Measurements from ENCODE around the gene ACVR1B.

ACVR1B gene

DNA sequence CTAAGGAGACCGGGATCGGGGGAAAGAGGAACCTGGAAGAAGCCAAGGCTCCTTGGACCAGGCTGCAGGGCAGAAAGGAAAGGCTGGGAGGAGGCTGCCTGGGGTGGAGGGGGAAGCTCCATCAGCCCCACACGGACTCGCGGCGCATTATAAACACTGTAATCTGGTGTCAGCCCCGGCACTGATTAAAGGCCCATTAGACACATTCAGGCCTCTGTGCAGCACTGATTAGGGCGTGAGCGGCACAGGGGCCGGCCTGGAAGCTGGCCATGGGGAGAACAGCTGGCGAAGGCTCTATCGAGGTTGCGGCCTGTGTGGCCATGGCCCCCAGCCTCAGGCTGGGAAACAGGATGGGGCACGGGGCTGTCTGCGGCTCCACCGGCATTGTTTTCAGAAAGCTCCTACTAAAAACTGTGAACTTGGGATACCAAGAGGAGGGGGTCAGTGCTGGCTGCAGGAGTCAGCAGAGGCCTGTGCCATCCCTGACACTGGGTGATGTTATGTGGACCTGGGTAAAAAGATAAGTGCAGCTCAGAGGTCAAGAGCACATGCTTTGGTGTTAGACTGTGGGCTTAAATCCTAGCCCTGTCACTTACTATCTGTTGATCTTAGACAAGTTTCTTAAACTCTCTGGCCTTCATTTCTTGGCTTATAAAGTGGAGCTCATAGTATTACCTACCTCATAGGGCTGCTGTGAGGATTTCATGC, 33.6 kb upstream of the ACVR1B start:
- no peak overlapping the region for H3K4me3 ChIP-seq (ENCODE audit: low read depth, low read length)
- TF ChIP-seq, protein P1, sequence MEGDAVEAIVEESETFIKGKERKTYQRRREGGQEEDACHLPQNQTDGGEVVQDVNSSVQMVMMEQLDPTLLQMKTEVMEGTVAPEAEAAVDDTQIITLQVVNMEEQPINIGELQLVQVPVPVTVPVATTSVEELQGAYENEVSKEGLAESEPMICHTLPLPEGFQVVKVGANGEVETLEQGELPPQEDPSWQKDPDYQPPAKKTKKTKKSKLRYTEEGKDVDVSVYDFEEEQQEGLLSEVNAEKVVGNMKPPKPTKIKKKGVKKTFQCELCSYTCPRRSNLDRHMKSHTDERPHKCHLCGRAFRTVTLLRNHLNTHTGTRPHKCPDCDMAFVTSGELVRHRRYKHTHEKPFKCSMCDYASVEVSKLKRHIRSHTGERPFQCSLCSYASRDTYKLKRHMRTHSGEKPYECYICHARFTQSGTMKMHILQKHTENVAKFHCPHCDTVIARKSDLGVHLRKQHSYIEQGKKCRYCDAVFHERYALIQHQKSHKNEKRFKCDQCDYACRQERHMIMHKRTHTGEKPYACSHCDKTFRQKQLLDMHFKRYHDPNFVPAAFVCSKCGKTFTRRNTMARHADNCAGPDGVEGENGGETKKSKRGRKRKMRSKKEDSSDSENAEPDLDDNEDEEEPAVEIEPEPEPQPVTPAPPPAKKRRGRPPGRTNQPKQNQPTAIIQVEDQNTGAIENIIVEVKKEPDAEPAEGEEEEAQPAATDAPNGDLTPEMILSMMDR (IDR thresholded peaks at IDR 0.05; ENCODE audit: low read depth, low read length), result no peak

- TF ChIP-seq, protein P1 (IDR thresholded peaks at IDR 0.05; ENCODE audit: low read depth, low read length), result no peak
- no peak overlapping the region for H3K4me3 ChIP-seq (ENCODE audit: low read depth, low read length)
Observed at GRCh38 chr12:51920046-51920445, 31.5 kb upstream of the ACVR1B start.

GRCh38 chr12:51921017-51921725, 30.3 kb upstream of the ACVR1B start:
- no peak overlapping the region for H3K4me3 ChIP-seq (ENCODE audit: low read depth, low read length)
- TF ChIP-seq, protein P1 (IDR thresholded peaks at IDR 0.05; ENCODE audit: low read depth, low read length), result no peak

DNA sequence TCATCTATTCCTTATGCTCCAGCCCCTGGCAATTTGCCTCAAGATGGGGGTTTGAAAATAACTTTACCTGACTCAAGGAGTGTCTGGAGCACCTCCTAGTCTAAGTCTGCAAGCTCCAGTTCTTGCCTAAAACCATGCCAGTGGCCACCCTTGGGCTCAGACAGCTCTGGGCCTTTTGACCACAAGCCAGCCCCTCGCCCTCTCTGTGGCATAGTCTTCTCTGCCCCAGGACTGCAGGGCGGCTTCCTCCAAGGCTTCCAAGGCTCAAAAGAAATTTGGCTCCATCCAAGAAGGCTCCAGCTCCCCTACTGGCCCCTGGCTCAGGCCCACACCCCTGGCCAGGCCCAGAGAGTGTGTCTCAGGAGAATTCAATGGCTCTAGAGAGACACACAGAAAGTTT, 29.4 kb upstream of the ACVR1B start:
- no peak overlapping the region for H3K4me3 ChIP-seq (ENCODE audit: low read depth, low read length)
- TF ChIP-seq, protein P1 (IDR thresholded peaks at IDR 0.05; ENCODE audit: low read depth, low read length), result no peak

- TF ChIP-seq, protein P1 (IDR thresholded peaks at IDR 0.05; ENCODE audit: low read depth, low read length), result no peak
- no peak overlapping the region for H3K4me3 ChIP-seq (ENCODE audit: low read depth, low read length)
Observed at GRCh38 chr12:51922762-51923505, 28.6 kb upstream of the ACVR1B start.

DNA sequence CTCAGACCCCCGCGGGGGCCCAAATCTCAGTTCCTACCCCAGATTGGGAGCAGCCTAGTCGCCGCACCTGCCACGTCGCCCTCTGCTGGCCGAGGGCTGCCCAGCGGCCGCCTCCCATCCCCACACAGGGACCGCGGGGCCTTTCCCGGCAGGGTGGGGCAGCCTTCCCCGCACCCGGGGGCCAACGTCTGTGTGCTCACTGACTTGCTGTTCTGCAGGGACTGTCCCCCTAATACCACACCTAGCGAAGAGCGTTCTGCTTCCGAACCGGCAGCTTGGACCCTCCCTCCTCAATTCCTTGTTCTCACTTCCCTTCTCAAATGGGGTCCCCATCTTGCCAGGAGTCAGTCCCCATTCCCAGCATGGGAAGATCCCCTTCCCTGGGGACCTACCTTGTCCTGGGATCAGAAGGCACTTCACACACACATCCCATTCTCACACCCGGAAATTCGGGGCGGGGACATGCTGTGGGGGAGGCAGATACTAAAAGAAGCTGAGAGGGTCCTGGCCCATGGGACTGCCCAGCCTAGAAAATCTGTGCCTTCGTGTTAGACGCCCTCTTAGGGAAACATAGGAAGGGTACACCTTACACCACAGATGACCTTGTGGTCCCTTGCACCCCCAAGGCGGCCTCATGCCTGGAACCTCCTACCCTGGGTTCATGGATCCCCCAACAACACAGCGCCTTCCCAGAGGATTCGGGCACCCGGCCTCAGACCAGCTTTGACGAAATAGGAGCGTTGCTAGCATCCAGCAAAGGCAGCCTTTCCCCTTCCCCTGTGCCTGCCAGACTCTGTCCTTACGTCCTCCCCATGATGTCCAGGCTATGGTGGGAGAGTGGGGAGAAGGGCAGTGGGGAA, 27.8 kb upstream of the ACVR1B start:
- 0 out of 2 replicates have a peak overlapping the region, but pooled peaks have one; percentile 22 for H3K4me3 ChIP-seq (ENCODE audit: low read depth, low read length)
- TF ChIP-seq, protein P1 (IDR thresholded peaks at IDR 0.05; ENCODE audit: low read depth, low read length), result peak; percentile 89
